Hepatocyte (in vitro differentiated cells): ENCODE results near the gene MPI. TPM values are rescaled to one million over a fixed set of nuclear protein-coding genes. Genes with fewer than 3 reads are reported as not detected.
"Not testable (repeated sequence)": the region's sequence is repeated elsewhere in the genome, so short reads cannot be mapped to it uniquely, and the experiment has no call there.

Experiments
- DNase-seq: peaks from one replicate; pipeline ENCODE4 v3.0.0-alpha.2; 2016; ENCODE audit warnings: low spot score
- H2AFZ ChIP-seq: fragments of 200-600 bp; sonication (generic); 2 replicates; pipeline ENCODE4 v1.6.0; 2016; ENCODE audit warnings: antibody characterized with exemption, mild to moderate bottlenecking
- H3K27ac ChIP-seq: fragments of 200-600 bp; sonication (generic); 2 replicates; pipeline ENCODE4 v1.5.1; 2016; ENCODE audit warnings: mild to moderate bottlenecking
- H3K27me3 ChIP-seq: fragments of 200-600 bp; sonication (generic); 2 replicates; pipeline ENCODE4 v1.6.1; 2016
- H3K36me3 ChIP-seq: fragments of 200-600 bp; sonication (generic); replicated peaks from 2 replicates; pipeline ENCODE4 v1.5.1; 2016; ENCODE audit warnings: low read depth; ENCODE audit not compliant: insufficient read depth
- H3K4me1 ChIP-seq: fragments of 200-600 bp; sonication (generic); 2 replicates; pipeline ENCODE4 v1.5.1; 2016; ENCODE audit warnings: mild to moderate bottlenecking, moderate library complexity; ENCODE audit not compliant: insufficient read depth
- H3K4me2 ChIP-seq: fragments of 200-600 bp; sonication (generic); 2 replicates; pipeline ENCODE4 v1.6.0; 2016
- H3K4me3 ChIP-seq: fragments of 200-600 bp; sonication (generic); 2 replicates; pipeline ENCODE4 v1.5.1; 2016; ENCODE audit warnings: mild to moderate bottlenecking
- H3K79me2 ChIP-seq: fragments of 200-600 bp; sonication (generic); 2 replicates; pipeline ENCODE4 v1.6.0; 2017; ENCODE audit warnings: mild to moderate bottlenecking
- H3K9me2 ChIP-seq: fragments of 200-600 bp; sonication (generic); replicated peaks from 2 replicates; pipeline ENCODE4 v1.6.0; 2017; ENCODE audit warnings: mild to moderate bottlenecking; ENCODE audit not compliant: insufficient read depth
- H3K9me3 ChIP-seq: fragments of 200-600 bp; sonication (generic); 2 replicates; pipeline ENCODE4 v1.5.1; 2016; ENCODE audit warnings: low read depth, mild to moderate bottlenecking
- H4K20me1 ChIP-seq: fragments of 200-600 bp; sonication (generic); 2 replicates; pipeline ENCODE4 v1.6.0; 2016; ENCODE audit warnings: mild to moderate bottlenecking; ENCODE audit not compliant: insufficient read depth, poor library complexity, severe bottlenecking
- EZH2 ChIP-seq: fragments of 200-600 bp; sonication (generic); IDR thresholded peaks from 2 replicates; pipeline ENCODE4 v1.6.1; 2016; ENCODE audit warnings: antibody characterized with exemption, mild to moderate bottlenecking, borderline replicate concordance
- EZH2phosphoT487 ChIP-seq: fragments of 200-600 bp; sonication (generic); IDR thresholded peaks from one replicate; pipeline ENCODE4 v1.6.1; 2018; ENCODE audit warnings: antibody characterized with exemption, mild to moderate bottlenecking, low read depth, moderate library complexity; ENCODE audit not compliant: unreplicated experiment, severe bottlenecking
- WGBS: methylation state at CpG from one replicate; pipeline ENCODE4 v1.1.6; 2016; ENCODE audit warnings: low lambda C conversion rate; ENCODE audit errors: missing lambda C conversion rate; 5-methylcytosine and 5-hydroxymethylcytosine counted together
- polyA plus RNA-seq: library from polyadenylated mRNA; unstranded; fragments of >200 nt; fragmentation: Nextera tagmentation; extraction: Ambion mirVana; gene quantifications from 2 replicates; pipeline ENCODE4 v1.2.1, GENCODE V29; 2016
- total RNA-seq: library from RNA; depleted of rRNA; stranded (reverse); fragments of >200 nt; gene quantifications from 2 replicates; pipeline ENCODE4 v1.2.3, GENCODE V29; 2014
- TF ChIP-seq, protein P1 (sequence below): fragments of 200-600 bp; sonication (generic); IDR thresholded peaks from 2 replicates; pipeline ENCODE4 v1.5.1; 2016; ENCODE audit warnings: antibody characterized with exemption, mild to moderate bottlenecking; ENCODE audit not compliant: poor library complexity

MPI gene
- total and polyA plus RNA-seq, 2 experiments from 2014 or later = 32.8 to 41.1 TPM

DNA sequence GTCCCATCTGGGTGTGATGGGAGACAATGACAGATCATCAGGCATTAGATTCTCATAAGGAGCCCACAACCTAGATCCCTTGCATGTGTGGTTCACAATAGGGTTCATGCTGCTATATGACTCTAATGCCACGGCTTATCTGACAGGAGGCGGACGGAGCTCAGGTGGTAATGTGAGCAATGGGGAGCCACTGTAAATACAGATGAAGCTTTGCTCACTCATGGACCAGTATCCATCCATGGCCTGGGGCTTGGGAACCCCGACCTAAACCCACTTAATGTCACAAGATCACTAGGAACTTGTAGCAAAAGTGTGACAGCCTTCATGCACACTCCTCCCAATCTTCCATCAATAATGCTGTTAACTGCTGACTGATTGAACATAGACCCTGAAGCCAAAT, 18.8 kb downstream of the MPI start:
- peaks cover 21% of the 10 kb centered on the region for H3K79me2 ChIP-seq
- H3K4me1 ChIP-seq = peaks cover 17% of the 10 kb centered on the region
- no peaks in the 10 kb centered on the region for H4K20me1 ChIP-seq
- H3K27ac ChIP-seq = no peak overlapping the region
- 80% methylated on average over 4 of the region's 4 CpGs for WGBS
- H3K4me2 ChIP-seq = no peak overlapping the region
- H2AFZ ChIP-seq = no peak overlapping the region
- H3K4me3 ChIP-seq = no peak overlapping the region
- no peaks in the 10 kb centered on the region for H3K9me2 ChIP-seq
- H3K9me3 ChIP-seq = no peaks in the 10 kb centered on the region
- H3K36me3 ChIP-seq = peaks cover 8% of the 10 kb centered on the region
- TF ChIP-seq EZH2phosphoT487 = no peak
- TF ChIP-seq, protein P1, sequence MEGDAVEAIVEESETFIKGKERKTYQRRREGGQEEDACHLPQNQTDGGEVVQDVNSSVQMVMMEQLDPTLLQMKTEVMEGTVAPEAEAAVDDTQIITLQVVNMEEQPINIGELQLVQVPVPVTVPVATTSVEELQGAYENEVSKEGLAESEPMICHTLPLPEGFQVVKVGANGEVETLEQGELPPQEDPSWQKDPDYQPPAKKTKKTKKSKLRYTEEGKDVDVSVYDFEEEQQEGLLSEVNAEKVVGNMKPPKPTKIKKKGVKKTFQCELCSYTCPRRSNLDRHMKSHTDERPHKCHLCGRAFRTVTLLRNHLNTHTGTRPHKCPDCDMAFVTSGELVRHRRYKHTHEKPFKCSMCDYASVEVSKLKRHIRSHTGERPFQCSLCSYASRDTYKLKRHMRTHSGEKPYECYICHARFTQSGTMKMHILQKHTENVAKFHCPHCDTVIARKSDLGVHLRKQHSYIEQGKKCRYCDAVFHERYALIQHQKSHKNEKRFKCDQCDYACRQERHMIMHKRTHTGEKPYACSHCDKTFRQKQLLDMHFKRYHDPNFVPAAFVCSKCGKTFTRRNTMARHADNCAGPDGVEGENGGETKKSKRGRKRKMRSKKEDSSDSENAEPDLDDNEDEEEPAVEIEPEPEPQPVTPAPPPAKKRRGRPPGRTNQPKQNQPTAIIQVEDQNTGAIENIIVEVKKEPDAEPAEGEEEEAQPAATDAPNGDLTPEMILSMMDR = no peak
- TF ChIP-seq EZH2 = no peak
- no peaks in the 10 kb centered on the region for H3K27me3 ChIP-seq
- DNase-seq = no peak

- H4K20me1 ChIP-seq = no peaks in the 10 kb centered on the region
- no peak overlapping the region for H3K27ac ChIP-seq
- no peaks in the 10 kb centered on the region for H3K4me1 ChIP-seq
- H3K36me3 ChIP-seq = no peaks in the 10 kb centered on the region
- 97% methylated on average over 9 of the region's 9 CpGs for WGBS
- no peaks in the 10 kb centered on the region for H3K79me2 ChIP-seq
- no peak for DNase-seq
- H3K9me2 ChIP-seq = no peaks in the 10 kb centered on the region
- TF ChIP-seq EZH2 (no peak), EZH2phosphoT487 (no peak)
- TF ChIP-seq, protein P1 = no peak
- H3K4me3 ChIP-seq = no peak overlapping the region
- H3K4me2 ChIP-seq = no peak overlapping the region
- H3K9me3 ChIP-seq = no peaks in the 10 kb centered on the region
- H2AFZ ChIP-seq = no peak overlapping the region
- H3K27me3 ChIP-seq = no peaks in the 10 kb centered on the region
Measured at GRCh38 chr15:74913041-74913440, 23.2 kb downstream of the MPI start.

- not testable (repeated sequence) for H3K27me3 ChIP-seq, H3K27ac ChIP-seq, DNase-seq, H3K79me2 ChIP-seq, H2AFZ ChIP-seq, H3K9me2 ChIP-seq, H3K4me2 ChIP-seq, H3K36me3 ChIP-seq, H4K20me1 ChIP-seq, H3K9me3 ChIP-seq, H3K4me1 ChIP-seq, H3K4me3 ChIP-seq
- WGBS = 96% methylated on average over 8 of the region's 8 CpGs
Measured at GRCh38 chr15:74913799-74914198, 24.0 kb downstream of the MPI start.

DNA sequence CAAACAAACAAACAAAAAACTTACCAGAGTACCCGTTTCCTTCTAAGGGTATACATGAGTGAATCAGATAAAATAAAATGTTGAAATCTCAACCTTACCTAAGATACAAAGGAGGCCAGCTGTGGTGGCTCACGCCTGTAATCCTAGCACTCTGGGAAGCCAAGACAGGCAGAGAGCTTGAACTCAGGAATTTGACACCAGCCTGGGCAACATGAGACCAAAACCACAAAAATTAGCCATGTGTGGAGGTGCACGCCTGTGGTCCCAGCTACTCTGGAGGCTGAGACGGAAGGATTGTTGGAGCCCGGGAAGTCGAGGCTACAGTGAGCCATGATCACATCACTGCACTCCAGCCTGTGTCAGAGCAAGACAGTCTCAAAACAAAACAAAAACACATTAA, 27.8 kb downstream of the MPI start:
- Histone ChIP-seq H3K27me3 (no peaks in the 10 kb centered on the region), H3K4me2 (no peak overlapping the region), H3K4me3 (no peak overlapping the region), H3K4me1 (no peaks in the 10 kb centered on the region), H3K27ac (no peak overlapping the region), H2AFZ (no peak overlapping the region), H3K79me2 (no peaks in the 10 kb centered on the region), H4K20me1 (no peaks in the 10 kb centered on the region), H3K9me2 (no peaks in the 10 kb centered on the region), H3K9me3 (no peaks in the 10 kb centered on the region), H3K36me3 (no peaks in the 10 kb centered on the region)
- DNase-seq = no peak
- TF ChIP-seq, protein P1 = no peak
- no peak for TF ChIP-seq EZH2phosphoT487
- 95% methylated on average over 6 of the region's 6 CpGs for WGBS
